ENCODE data around the gene C1QTNF4.

The C1QTNF4 gene

DNA sequence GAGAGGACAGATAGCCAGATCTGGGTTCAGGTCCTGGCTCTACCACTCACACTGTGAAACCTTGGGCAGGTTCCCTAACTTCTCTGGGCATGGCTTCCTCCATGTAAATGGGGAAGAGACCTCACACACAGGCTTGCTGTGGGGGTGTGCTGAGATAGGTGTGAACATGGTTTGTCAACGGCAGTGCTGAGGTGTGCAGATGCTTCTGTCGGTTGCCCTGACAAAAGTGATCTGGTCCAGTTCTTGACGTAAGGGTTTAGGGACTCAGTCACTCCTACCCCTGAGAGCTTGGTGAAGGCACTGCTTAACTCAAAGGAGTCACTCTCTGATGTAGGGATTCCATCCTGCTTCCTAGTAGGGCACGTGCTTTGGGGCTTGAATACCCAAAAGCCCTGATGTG is 2.0 kb downstream of the C1QTNF4 start:
- DNase-seq, result no peak

DNA sequence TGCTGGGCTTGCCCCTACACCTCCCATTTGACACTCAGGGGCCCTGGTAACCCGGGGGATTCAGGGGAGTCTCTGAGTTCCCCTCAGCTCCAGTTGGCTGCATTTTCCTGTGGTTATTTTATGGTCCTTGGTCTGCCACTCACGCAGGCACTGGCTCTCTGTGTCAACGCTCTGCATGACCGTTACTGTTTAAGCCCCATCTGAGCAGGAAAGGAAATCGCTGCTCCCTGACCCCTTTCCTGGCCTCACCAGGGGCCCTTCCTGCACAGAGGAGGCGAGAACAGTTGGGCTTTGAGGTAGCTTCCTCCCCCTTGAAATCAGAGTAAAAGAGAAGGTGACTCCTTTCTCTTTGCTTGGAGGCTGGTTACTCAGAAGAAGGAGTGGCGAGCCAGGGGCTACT is 2.4 kb downstream of the C1QTNF4 start:
- no peak for DNase-seq

- no peak for DNase-seq
Measured at GRCh38 chr11:47589977-47590861, 4.0 kb downstream of the C1QTNF4 start.

DNA sequence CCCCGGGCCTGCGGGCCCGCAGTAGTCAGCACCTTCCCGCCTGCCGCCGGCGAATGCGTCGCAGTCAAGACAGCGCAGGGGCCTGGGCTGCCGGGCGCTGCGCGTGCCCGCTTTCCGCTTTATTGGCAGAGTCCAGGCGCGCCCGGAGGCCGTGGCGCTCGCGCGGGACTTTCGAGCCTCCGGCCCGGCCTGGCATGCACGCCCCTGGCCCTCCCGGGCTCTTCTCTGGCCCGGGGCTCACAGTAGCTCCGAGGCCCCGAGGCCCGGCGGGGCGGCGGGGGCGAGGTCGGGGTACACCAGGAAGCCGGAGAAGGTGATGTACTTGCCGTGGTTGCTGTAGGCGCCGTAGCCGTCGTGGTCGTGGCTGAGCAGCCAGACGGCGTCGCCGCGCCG is 4.6 kb downstream of the C1QTNF4 start:
- no peak for DNase-seq

- no peak for DNase-seq
Measured at GRCh38 chr11:47589118-47589517, 5.1 kb downstream of the C1QTNF4 start.

DNA sequence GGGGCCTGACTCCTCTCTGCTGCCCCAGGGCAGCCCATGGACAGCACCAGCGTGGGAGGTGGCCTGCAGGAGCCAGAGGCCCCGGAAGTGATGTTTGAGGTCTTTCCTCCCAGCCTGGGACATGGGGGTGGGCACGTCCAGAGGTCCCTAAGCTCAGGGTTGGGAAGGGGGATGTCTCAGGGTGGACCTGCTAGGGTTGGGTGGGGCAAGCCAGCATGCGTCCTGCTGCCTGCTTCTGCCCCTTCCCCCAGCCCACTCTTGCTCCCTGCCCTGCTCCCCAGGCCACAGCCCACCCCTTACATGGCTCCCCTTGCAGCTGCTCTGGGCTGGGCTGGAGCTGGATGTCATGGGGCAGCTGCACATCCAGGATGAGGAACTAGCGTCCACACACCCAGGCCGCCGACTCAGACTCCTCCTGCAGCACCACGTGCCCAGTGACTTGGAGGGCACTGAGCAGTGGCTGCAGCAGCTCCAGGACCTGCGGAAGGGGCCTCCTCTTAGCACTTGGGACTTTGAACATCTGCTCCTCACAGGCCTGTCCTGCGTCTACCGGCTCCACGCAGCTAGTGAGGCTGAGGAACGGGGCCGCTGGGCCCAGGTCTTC is 6.4 kb downstream of the C1QTNF4 start:
- DNase-seq, result no peak

DNA sequence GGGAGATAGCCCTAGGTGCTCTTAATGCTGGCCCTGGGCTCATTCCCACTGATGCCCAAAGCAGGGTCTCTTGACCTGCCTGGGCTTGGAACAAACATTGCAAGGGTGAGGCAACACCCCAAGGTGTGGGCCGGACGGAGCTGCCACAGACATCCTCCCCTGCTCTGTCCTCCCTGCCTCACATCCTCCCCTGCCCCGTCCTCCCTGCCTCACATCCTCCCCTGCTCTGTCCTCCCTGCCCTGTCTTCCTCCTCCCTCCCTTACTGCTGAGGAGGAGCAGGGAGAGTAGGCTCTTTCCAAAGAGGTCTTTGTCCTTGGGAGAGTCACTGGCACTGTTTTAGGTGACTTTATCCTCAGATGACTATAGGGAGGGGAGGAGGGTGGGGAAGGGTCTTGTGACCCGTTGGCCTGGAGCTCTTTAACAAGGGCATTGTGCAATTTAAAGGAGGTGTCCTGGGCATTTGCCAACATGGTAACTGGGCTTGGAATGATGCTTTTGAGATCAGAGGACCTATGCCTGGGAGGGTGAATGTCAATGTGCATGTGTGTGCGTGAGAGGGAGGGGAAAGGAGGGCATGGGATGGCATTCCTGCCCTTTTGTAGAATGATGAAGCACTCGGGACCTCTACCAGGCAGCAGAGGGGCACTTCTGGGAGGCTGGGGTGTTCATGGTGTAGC is 7.0 kb downstream of the C1QTNF4 start:
- DNase-seq, result no peak

DNA sequence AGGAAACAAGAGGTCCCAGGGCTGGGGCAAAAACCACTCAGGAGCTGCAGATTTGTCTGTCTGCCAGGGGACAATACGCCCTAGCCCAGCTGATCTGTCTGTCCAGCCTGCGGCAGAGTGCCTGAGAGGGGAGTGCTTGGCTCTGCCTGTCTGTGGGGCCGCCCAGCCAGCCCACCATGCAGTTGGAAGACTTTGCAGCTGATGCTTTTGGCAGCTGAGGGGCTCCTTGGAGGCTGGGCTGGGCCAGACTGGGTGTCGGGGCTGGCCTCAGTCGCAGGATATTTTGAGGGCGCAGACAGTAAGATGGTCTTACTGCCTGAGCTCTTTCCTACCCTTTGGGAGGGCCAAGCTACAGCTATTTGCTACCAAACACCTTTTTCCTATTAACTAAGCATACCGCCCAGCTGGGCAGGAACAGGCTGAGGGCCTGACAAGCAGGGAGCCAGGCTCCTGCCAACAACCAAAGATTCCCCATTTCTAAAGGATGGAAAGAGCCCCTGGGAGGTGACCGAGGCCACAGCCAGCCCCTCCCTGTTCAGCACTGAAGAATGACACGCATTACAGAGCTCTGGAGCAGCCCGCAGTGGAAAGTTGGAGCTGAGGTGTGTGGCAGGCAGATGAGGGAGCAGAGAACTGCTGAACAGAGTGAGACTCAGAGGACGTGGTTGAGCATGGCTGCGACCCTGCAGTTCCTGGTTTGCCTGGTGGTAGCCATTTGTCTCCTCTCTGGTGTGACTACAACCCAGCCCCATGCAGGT is 7.9 kb downstream of the C1QTNF4 start, which contains the start of gene FAM180B:
Gene FAM180B (plus strand): TSS at position 581 of the 758 bp plus-strand sequence. CDS start 91 bp downstream, at position 672.
- no peak for DNase-seq

DNA sequence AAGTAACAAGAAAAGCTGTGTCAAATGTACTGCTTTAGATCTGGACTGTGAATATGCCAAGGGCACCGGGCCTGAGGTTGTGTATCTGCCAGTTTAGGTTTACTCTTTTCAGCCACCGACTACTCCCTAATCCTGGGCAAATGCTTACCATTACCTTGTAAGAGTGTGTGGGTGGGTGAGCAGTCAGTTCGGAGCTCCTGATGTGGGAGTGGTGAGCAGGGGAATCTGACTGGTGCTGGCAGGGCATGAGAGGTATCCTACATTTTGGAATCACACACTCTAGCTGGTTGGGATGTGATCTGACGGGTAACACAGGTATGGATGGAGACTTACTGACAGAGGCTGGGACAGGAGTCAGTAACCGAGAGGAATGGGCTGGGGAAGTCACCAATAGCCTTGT is 10.4 kb downstream of the C1QTNF4 start:
- no peak for DNase-seq

DNA sequence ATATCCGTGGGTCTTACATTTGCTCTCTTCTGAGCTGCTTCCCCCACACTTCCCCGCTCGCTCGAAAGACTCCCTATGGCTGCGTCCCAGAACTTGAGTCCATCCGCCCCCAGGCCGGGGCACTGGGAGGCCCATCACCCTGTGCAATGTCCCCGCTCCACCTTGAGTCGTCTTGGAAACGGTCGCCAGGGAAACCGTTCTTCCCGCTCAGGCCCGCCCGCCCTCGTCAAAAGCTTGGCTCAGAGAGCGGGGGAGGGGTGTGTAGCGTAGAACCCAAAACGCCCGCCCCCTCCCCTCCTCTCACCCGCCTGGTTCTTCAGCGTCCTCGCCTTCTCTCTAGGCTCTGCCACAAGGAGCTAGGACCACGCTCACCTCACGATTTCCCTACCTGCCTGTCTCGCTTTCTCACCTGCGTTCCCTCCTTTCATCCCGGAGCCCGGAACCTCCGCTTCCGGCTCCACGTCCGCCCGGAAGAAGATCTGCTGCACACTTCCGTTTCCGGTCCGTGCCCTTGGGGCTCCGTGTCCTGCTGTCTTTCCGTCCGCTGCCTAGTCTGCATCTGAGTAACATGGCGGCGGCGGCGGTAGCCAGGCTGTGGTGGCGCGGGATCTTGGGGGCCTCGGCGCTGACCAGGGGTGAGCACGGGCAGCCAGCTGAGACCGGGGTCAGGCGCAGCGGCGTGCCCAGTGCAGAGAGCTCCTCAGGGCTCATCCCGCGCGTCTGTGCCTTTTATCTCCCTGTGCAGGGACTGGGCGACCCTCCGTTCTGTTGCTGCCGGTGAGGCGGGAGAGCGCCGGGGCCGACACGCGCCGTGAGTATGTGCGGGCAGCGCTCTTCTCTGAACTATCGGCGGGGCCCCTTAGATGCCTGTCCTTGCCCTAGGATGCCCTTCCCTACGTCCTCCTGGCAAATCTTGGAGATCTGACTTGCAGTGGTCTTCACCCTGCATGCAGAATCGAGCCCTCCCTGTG is 15.4 kb downstream of the C1QTNF4 start, which contains the start of the genes KBTBD4 and NDUFS3:
Gene KBTBD4 (minus strand): TSS at position 447 of the 971 bp plus-strand sequence. CDS start 19 bp downstream, at position 428.
Gene NDUFS3 (plus strand): TSS at position 551 of the 971 bp plus-strand sequence. CDS start 18 bp downstream, at position 569.
- peak; percentile 48 for DNase-seq

- no peak for DNase-seq
Measured at GRCh38 chr11:47577460-47578041, 16.7 kb downstream of the C1QTNF4 start.

GRCh38 chr11:47573321-47573720 is 20.9 kb downstream of the C1QTNF4 start:
- DNase-seq, result no peak

GRCh38 chr11:47572715-47573255 is 21.4 kb downstream of the C1QTNF4 start:
- DNase-seq, result no peak

- DNase-seq, result no peak
Measured at GRCh38 chr11:47571895-47572294, 22.3 kb downstream of the C1QTNF4 start.

DNA sequence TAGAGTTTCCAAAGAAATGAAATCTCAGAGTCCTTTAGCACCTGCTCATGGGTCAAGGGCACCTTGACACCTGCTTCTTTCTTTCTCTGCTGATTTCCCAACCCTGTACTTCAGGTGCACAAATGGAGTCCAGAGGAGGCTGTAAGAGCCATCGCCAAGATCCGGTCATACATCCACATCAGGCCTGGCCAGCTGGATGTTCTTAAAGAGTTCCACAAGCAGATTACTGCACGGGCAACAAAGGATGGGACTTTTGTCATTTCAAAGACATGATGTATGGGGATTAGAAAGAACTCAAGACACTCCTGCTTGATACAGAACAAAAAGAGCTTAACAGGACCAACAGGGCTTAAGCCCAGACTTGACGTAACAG is 22.9 kb downstream of the C1QTNF4 start:
- DNase-seq, result no peak

DNA sequence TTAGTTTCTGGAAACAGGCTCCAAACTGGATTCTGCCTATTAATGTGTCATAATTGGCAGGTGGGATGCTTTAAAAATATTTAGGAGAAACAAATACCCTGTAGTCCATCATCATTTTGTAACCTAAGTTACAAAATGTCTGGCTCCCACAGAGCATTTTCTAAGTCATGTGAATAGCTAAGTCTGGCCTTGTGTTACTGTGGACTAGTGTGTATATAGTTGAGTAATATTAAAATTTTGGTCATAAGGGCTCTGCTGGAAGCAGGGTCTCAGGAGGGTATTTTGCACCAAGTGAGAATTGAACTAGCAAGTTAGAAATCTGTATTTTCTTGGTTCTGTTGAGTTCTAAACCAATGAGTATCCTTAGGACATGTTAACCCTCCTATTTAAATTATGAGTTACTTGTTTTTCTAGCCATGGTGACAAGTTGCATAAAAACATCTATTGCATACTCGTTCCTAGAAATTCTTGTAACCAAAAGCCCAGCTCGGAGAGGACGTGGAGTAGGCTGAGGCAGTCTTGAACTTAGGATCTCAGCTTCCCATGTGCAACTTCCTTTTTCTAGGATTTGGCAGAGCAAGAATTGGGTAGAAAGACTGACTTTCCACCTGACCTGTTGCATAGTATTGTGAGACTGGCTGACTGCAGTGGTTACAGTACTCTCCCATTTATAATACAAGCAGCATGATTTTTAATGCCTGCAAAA is 23.4 kb downstream of the C1QTNF4 start:
- DNase-seq, result no peak

GRCh38 chr11:47569646-47570045 is 24.6 kb downstream of the C1QTNF4 start:
- DNase-seq, result no peak

DNA sequence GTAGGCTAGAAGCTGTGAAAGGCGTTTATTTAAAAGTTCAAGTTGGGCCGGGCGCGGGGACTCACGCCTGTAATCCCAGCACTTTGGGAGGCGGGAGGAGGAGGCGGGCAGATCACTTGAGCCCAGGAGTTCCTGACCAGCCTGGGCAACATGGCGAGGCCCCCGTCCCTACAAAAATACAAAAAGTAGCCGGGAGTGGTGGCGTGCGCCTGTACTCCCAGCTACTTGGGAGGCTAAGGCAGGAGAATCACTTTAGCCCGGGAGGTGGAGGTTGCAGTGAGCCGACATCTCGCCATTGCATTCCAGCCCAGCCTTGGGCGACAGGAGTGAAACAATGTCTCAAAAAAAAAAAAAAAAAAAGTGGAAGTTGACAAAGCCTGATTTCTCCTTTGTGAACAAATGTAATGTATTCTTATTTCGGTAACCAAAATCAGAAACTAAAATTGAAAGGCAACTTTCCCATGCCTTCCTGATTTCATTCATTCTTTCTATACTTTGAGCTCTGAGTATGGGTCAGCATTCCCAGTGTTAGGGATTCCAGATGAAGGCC is 28.0 kb downstream of the C1QTNF4 start:
- DNase-seq, result no peak

DNA sequence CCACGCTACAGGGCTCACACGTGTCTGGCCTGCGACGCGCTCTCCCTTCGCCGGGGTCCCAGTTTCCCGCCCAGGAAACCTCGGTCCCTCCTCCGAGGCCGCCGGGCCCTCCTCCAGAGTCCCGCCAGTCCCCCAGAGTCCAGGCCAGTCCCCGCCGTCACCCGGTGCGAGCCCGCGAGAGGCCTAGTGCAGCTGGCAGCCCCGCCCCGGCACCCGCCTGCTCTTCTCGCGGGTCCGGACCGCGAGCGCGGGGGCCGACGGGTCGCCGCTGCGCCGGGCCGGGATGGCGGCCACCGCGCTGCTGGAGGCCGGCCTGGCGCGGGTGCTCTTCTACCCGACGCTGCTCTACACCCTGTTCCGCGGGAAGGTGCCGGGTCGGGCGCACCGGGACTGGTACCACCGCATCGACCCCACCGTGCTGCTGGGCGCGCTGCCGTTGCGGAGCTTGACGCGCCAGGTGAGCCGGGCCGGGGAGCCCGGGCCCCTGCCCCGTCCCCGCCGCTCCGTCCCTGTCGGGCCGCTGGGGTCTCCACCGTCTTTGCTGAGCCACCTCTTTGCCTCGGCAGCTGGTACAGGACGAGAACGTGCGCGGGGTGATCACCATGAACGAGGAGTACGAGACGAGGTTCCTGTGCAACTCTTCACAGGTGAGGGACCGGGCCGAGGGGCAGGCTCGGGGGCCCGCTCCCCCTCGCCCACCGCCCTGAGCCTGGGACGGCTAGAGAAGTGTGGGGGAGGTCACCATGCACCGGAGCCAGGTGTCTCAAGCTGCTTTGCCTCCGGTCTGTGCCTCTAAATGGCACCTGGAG is 28.7 kb downstream of the C1QTNF4 start, which contains the start of gene PTPMT1:
Gene PTPMT1 (plus strand): TSS at position 260 of the 809 bp plus-strand sequence. CDS start 24 bp downstream, at position 284.
- DNase-seq, result no peak
